VCaP (cell line): ENCODE measurements around the gene LAMP2.

ENCODE experiments used
- H3K27ac ChIP-seq: fragments of 450-650 bp; 2 replicates; pipeline ENCODE4 v1.5.1; 2017
- TF ChIP-seq, protein P1 (sequence below): fragments of 450-650 bp; conservative IDR thresholded peaks from 2 replicates; pipeline ENCODE4 v1.5.1; 2017; ENCODE audit warnings: mild to moderate bottlenecking, moderate library complexity

Gene LAMP2

DNA sequence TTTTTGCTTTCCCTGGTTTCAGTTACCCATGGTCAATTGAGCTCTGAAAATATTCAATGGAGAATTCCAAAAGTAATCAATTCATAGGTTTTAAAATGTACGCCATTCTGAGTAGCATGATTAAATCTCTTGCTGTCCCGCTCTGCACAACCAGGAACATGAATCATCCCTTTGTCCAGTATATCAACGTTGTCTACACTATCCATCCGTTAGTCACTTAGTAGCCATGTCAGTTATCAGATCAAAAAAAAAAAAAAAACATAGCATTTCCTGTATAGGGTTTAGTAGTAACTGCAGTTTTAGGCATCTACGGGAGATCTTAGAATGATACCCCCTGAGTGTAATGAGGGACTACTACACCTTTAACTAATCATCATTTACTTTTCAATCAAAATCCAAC, 15.1 kb downstream of the LAMP2 start:
- H3K27ac ChIP-seq, result no peak overlapping the region
- TF ChIP-seq, protein P1, sequence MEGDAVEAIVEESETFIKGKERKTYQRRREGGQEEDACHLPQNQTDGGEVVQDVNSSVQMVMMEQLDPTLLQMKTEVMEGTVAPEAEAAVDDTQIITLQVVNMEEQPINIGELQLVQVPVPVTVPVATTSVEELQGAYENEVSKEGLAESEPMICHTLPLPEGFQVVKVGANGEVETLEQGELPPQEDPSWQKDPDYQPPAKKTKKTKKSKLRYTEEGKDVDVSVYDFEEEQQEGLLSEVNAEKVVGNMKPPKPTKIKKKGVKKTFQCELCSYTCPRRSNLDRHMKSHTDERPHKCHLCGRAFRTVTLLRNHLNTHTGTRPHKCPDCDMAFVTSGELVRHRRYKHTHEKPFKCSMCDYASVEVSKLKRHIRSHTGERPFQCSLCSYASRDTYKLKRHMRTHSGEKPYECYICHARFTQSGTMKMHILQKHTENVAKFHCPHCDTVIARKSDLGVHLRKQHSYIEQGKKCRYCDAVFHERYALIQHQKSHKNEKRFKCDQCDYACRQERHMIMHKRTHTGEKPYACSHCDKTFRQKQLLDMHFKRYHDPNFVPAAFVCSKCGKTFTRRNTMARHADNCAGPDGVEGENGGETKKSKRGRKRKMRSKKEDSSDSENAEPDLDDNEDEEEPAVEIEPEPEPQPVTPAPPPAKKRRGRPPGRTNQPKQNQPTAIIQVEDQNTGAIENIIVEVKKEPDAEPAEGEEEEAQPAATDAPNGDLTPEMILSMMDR, result no peak

DNA sequence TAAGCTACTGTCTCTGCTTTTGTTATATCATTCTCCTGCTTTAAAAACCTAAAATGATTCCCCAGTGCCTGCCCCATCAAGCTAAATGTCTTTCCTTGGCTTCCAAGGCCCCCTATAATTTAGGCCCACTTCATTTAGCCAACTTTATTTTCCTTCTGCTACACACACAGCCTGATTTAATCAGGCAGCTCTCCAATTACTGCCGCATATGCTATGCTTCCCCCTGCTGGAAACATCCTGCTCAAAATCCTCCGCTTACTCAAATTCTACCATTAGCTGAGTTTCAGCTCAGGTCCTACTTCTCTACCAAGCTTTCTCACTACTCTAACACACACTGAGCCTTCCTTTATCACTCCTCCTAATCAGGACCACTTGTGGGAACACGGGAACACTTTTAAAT, 17.0 kb downstream of the LAMP2 start:
- TF ChIP-seq, protein P1, result peak; percentile 62
- H3K27ac ChIP-seq, result no peak overlapping the region

DNA sequence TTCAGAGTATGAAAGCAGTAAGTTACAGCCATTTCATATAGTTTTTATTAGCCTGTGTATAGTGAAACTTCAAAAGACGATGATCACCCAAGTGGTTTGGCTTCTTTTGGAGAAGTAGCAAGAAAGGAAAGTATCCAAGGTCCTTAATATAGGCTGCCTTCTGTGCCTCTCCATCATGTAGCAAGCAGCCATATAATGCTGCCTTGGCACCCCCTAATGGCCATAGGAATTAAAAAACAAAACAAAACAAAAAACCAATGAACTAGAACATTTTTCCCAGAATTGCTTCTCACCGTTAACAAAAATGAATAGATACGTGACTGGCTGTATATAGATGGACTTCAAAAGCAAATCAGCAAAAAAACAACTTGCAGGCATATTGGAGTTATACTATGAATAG, 18.9 kb downstream of the LAMP2 start:
- TF ChIP-seq, protein P1, result 0 out of 2 replicates have a peak, but pooled peaks have one; percentile 16
- no peak overlapping the region for H3K27ac ChIP-seq

DNA sequence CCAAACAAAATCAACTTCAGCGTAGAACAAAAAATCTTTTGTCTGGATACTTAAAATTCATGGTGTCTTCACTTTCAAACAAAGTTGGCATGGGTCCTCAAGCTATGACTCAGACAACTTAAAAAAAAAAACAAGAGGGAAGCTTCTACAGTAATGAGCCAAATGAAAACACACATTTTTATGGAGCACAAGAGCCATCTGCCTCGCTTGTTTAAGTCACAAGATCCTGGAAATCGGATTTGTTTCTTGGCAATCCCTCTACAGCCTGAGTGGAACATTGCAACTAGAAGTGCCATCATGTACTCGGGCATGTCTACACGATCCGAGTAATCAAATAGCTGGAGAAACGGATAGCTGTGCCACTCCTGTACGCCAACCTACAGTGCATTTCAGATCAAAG, 22.6 kb downstream of the LAMP2 start:
- H3K27ac ChIP-seq, result no peak overlapping the region
- TF ChIP-seq, protein P1, result no peak

DNA sequence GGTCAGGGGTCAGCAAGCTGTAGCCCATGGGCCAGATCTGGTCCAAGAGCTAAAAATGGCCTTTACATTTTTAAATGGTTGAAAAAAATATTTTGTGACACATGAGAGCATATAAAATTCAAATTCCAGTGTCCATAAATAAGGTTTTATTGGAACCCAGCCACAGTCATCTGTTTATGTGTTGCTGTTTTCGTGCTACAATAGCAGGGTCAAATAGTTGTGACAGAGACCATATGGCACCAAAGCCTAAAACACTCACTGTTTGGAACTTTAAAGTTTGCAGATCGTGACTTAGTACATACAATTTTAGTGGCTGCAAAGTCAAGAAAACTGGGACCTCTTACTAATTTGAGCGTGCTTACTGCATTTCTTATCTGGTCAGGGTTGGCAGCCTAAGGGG, 29.2 kb downstream of the LAMP2 start:
- no peak overlapping the region for H3K27ac ChIP-seq
- TF ChIP-seq, protein P1, result no peak

DNA sequence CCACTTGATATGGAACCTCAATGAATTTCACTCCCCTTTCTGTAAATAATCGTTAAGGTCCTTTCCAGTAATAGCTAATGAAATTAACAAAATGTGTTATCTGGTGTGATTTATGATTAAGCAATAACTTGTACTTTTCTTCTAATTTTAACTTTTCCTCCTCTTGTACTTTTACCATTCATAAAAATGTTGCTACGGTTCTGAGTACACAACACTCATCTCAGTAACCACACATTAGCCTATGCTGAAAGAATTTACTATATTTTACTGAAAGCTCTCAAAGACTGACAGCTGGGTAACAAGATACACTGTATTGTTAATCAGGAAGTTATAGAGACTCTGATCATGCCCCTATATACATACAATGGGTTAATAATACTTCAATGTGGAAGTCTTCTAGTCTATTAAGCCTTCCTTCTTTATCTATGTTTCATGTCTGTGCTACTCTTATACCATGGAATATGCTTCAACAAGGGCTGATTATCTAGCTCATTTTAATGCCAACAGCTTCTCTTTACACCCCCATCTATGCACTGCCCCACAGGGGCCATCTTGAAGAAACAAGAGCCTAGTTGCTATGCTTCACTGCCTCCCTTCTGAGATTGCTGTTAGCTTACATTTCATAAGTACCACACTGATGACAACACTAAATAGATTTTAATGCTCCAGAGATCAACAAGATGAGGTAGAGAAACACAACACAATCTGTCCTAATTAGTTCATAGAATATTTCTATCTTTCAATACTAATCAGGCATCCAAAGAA, 39.1 kb downstream of the LAMP2 start:
- TF ChIP-seq, protein P1, result no peak
- no peak overlapping the region for H3K27ac ChIP-seq

DNA sequence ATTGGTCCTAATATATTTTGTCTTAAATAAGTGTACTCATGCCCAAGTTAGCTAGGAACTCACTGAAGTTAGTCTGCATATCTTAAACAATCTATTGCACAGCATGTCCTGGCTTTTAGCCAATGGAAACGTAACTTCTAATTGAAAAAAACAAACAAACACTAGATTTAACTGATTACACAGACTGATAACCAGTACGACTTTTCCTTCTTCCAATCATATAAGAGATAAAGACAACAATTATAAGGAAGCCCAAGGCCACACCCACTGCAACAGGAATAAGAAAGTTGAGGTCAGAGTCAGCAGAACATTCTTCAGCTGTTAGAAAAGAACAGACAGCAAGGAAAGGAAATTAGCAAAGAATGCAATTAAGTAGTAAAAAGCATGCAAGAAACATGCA, 40.8 kb downstream of the LAMP2 start:
- TF ChIP-seq, protein P1, result no peak
- no peak overlapping the region for H3K27ac ChIP-seq
